ENCODE measurements around the gene UNC13D.
A peak's percentile ranks its signal among the peaks of the same experiment; 100 is the strongest.
"Not testable (repeated sequence)": the region's sequence is repeated elsewhere in the genome, so short reads cannot be mapped to it uniquely, and the experiment has no call there.

UNC13D gene

DNA sequence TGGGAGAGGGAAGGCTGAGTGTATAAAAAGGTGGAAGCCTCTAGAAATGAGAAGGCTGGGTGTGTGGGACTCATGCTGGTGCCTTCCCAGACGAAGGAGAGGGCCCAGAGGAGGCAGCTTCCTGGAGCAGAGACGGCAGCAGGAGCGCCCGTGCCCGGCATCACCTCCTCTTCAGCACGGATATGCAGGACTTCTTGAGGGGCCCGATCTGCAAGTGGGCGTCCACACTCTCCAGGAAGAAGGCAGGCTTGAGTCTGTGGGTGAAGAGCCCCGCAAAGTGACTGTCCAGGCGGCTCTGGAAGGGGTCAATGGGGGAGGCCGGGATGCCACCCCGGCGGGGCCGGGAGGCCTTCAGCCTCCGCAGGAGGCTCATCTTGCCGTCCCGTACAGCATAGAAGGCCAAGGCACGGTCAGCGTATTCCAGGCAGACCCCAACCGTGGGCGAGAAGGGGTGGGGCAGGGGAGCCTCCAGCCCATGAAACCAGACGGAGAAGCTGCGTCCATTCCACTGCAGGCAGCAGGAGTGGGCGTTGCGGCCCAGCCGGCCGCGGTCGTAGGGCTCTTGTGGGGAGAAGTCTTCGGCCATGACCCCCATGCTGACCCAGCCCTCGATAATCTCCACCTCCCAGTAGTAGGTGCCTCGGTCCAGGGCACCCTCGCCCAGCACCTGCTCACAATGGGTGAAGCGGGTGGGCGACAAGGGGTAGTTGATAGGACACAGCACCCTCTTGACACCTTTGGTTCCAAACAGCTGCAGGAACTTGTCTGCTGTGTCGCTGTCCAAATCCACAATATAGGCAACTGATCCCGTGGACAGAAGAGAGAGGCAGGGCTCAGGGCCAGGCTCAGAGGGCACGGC lies 30.3 kb upstream of the UNC13D start:
- DNase-seq = no peak

DNA sequence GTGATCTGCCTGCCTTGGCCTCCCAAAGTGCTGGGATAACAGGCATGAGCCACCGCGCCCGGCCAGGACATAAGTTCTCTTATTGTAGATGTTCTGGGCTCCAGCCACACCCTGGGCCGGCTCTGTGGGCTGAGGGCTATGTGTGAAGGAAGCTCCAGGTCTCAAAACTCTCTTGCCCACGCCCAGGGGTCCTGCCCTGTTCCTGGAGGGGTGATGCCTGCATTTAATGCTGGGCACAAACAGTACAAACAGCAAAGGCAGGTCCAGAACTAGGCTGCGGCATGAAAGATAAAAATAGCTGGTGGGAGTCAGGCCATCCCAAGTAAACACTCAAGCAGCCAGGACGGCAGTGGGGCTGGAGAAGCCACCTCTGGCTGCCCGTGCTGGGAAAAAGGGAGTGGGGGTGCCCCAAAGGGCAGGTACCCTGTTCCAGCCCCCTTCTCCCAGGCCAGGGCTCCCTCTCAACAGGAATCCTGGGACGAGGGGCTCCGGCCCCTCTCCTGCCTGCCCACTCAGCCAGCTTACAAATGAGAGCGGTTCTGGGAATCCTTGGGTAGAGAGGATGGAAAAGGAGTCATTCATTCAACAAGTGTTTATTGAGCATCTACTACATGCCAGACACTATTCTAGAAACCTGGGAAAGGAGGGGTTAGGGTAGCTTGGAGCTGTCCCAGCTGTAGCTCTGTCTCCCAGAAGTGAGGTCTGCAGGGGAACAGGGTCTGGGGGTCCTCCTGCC lies 29.6 kb upstream of the UNC13D start:
- no peak for DNase-seq

DNA sequence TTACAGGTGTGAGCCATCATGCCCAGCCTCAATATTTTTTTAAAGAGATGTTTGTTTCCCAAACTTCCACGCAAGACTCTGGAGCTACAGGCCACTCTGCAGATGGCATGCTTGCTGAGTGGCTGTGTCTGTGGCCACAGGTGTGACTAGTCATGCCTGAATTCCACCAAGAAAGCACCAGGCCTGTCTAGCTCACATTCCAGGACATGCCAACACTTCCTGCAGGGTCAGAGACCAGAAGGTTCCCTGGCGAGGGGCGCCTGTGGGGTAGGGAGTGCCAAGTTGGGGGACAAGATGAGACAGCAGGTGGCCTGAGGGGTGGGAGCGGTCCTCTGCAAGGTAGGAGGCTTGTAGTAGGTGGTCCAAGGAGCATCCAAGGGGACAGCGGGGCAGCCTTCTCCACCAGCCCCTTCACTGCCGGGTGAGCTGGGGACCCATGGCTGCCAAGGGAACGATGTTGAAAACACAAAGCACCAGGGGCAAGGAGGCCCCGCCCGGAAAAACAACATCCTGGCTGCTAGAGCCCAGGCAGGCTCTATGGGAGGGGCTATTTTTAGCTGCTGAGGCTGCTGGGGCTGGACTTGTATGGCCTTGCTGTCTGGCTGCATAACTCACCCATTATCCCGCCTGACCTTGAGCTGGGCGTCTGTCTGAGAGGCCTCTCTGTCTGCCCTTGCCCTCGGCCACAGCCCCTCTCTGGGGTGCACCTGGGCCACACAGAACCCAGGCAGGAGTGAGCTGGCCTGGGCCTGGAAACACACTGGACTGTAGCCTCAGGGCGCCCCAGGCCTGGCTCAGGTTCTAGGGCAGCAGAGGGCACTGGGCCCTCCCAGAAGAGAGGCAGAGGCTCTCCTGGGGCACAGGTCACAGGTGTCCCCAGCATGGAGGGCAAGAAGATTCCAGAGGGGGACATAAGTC lies 28.5 kb upstream of the UNC13D start:
- peak in 1 of 2 experiments; percentile 31 for DNase-seq

DNA sequence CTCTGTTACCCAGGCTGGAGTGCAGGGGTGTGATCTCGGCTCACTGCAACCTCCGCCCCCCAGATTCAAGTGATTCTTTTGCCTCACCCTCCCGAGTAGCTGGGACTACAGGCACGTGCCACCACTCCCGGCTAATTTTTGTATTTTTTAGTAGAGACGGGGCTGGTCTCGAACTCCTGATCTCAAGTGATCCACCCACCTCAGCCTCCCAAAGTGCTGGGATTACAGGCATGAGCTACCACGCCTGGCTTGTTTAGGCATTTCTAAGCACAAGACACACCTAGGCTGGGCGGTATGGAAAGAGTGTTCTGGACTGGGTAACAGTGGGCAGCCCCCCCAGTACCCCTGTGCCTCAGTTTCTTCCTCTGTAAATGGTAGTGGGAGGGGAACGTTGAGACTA lies 26.0 kb upstream of the UNC13D start:
- not testable (repeated sequence) for DNase-seq

DNA sequence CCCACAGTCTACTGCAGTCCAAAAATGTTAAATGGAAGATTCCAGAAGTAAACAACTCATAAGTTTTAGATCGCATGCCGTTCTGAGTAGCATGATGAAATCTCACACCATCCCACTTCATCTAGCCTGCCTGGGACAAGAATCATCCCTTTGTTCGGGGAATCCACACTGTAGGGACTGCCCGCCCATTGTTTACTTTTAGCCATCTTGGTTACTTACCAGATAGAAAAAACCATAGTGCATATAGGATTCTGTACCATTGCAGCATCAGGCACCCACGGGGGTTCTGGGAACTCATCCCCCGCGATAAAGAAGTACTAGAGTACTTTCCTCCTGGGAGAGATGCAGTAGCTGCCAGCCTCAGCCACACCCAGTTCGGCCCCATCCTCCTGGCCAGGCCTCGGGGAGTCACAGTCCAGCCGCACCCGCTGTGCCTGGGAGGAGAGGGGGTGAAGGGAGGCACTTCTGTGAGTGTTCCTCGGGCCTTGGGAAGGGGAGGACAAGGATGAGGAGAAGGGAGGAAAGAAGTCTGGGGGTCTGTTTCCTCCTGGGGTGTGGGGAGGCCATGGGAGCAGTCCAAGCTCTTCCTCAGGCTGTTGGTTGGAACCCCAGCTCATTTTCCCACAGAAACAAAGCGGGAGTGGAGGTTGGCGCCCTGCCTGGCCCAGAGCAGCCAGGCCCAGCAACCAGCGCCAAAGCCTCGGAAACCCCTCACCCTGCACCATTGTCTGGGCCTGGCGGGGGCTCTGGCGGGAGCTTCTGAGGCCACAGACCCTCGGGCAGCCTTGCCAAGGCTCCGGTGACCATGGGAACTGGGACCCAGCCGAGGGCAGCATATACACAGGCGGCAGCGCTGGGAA lies 25.3 kb upstream of the UNC13D start:
- no peak for DNase-seq

DNA sequence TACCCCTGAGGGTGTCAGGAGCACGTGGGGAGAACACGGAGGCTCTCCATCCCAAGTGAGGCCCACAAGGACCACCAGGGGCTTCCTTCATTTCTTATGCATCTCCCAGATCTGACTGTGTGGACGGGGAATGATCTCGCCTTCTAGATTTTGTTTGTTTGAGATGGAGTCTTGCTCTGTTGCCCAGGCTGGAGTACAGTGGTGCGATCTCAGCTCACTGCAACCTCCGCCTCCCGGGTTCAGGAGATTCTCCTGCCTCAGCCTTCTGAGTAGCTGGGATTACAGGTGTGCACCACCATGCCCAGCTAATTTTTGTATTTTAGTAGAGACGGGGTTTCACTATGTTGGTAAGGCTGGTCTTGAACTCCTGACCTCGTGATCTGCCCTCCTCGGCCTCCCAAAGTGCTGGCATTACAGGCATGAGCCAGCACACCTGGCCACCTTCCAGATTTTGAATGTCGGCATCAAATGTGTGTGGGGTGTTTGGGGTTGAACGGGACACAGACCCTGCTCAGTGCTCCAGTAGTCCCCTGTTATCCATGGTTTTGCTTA lies 24.6 kb upstream of the UNC13D start:
- DNase-seq = not testable (repeated sequence)

DNA sequence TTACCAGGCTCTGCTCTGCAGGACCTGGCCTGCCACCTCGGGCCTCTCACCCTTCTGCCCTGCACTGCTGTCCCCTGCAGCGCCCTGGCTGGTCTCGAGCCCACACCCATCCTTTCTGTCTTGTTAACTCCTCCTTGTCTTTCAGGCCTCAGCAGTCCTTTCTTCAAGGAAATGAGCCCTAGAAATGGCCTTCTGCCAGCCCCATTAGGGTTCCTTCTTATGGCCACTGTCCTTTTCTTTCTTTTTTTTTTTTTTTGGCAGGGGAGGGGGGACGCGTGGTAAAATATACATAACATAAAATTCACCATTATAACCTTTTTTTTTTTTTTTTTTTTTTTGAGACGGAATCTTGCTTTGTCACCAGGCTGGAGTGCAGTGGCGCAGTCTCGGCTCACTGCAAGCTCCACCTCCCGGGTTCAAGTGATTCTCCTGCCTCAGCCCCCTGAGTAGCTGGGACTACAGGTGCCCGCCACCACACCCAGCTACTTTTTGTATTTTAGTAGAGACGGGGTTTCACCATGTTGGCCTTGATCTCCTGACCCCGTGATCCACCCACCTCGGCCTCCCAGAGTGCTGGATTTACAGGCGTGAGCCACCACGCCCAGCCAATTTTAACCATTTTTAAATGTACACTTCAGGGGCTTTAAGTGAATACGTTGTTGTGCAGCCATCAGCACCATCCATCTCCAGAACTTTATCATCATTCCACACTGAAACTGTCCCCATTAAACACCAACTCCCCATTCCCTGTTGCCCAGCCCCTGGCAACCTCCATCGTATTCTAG lies 21.4 kb upstream of the UNC13D start:
- not testable (repeated sequence) for DNase-seq

DNA sequence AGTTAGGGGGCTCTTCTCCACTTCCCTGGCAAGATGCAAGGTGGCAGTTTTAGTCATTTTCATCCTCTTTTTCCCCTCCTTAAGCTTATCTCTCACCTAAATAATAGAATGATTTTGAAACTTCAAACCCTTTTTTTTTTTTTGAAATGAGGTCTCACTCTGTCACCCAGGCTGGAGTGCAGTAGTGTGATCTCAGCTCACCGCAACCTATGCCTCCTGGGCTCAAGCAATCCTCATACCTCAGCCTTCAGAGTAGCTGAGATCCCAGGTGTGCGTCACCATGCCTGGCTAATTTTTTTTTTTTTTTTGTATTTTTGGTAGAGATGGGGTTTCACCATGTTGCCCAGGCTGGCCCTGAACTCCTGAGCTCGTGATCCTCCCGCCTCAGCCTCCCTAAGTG lies 20.7 kb upstream of the UNC13D start:
- DNase-seq = not testable (repeated sequence)

DNA sequence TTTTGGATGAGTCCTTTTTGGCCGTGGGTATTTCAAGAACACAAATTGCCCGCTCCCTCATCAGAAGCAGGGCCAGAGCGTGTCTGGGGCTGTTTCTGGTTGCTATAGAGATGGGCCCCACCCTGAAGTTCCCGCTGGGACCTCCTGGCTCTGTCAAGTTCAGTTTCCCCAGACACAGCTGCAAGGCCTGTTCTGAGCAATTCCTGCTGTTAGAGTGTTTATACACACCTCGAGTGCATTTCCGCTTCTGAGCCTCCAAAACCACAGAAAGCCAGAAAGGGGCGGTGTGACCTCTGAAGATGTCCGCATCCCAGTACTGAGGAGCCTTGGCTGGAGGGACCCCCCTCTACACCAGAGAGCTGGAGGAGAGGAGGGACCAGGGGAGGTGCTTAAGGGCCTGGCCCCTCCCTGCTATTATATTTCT lies 20.3 kb upstream of the UNC13D start:
- DNase-seq = no peak

DNA sequence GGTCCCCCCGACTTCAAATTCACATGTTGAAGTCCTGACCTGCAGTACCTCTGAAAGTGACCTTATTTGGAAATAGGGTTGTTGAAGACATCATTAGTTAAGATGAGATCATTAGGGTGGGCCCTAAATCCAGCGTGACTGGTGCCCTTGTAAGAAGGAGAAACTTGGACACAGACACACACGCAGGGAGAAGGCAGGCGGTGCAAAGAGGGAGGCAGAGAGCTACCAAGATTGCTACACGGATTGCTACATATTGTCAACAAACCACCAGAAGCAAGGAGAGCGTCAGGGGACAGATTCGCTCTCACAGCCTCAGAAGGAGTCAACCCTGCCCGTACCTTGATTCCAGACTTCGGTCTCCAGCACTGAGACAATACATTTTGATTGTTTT lies 17.7 kb upstream of the UNC13D start:
- no peak for DNase-seq

DNA sequence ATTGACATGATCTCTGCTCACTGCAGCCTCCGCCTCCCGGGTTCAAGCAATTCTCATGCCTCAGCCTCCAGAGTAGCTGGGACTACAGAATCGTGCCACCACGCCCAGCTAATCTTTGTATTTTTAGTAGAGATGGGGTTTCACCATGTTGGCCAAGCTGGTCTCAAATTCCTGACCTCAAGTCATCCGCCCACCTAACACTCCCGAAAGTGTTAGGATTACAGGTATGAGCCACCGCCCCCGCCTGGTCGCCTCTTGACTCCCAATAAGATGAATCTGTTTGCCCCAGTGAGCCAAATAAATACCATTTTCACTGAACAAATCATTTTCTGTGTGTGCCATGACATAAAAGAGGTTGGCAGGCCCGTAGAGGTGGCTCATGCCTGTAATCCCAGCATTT lies 15.2 kb upstream of the UNC13D start:
- not testable (repeated sequence) for DNase-seq

DNA sequence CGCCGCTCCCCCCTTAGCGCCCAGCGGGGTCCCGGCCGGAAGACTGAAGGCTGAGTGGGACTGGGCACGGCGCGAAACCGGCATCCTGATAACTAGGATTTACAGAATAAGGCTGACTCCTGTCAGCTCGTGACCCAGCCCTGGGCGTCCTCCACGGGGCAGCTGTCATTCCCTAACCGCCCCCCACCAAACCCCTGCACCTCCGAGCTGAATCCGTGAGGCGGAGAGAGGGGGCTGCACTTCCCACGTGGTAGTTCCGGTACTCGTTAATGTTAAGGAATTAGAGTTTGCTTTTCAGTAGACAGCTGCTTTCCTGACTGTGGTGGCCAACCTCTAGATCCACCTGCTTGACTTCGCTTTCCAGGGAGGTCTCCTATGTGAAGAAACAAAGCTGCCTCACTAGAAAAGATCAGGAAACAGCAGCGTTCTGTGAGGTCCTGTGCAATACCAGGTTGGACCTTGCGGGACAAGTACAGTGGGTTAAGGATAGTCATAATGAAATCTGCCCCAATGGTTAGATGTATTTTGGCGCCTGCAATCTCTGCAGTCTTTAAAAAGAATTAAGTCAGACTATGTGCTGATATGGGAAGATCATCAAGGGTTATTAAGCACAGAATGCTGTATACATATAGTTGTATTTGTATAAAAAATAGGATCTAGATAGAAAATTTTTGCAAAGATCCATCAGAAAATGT lies 12.0 kb upstream of the UNC13D start:
- no peak for DNase-seq

DNA sequence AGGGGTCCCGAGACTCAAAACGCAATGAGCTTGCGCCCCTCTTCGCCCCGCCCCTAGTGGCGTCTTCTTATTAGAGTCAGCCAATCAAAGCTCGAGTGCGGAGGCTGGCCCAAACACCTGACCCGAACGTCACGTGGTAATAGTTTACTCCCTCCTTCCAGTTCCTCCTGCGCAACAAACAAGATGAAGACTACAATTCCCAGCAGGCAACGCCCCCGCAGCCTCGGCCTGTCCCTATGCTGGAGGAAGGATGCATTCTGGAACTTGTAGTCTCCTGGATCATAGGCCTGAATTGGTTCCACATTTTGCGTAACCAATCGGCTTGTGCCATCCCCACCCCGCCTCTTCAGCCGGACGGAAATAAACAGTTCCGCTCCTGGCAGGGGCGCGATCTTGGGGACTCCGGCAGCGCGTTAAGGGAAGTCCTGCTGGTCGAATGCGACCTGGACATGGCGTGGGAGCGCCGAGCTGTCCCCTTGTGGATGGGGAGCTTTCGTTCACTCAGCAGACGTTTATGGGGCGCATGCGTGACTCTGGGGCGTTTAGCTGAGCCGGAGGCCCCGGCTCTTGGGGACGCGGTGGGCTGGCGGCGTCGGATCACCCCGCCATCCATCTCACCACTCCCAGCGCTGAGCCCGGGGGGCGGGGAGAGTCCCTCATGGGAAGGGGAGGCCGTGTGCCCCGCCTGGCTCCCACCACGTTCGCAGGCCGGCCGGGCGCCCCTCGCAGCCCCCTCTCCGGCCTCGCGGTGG lies 11.3 kb upstream of the UNC13D start, which contains the start of gene WBP2:
WBP2 (minus strand) TSS at position 26 of the 752 bp plus-strand sequence. CDS start 38 bp downstream, outside the sequence.
- peak; percentile 97 to 98 for DNase-seq

DNA sequence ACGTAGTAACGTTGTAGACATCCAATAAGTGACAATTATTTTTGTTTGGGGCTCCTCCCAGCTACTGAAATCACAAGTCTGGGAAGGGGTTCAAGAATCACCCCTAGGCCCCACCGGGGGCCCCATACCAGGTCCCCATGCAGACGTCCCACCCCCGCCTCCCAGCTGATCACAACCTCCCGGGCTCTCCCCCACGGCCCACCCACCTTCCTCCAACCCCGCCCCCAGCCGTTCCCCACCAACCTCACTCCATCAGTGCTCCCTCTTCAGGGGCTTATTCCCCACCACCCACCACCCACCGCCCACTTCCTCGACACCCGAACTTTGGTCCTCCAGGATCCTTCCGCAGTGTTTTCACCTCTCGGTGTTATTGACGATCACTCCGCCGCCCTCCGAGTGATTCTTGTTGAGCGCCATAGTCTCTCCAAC lies 10.7 kb upstream of the UNC13D start:
- no peak for DNase-seq

DNA sequence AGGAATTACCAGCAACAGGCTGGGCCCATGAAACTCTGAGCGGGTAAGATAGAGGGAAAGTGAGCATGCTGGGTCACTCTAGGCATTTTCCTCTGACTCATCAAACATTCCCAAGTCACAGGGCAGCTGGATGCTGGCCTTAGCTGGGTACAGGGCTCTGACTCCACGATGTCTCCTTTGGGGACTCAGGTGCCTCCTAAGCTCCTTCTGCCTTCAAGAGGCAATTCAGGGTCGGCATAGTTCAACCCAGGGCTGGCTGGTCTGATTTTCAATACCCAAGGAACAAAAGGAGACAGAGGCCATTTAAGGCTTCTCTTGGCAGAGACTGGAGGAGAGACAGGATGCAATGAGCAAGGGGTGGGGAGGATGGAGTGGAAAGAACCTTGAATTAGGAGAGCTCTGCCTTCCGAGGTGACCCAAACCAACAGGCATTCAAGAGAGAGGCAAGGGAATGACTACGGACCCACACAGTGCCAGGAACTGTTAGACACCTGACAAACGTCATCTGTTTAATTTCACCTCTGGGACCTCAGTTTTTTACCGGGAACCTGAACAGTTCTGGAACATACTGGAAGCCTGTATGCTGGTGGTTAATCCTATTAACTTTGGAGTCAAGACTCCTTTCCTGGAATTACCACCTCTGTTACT lies 10.0 kb upstream of the UNC13D start:
- no peak for DNase-seq

DNA sequence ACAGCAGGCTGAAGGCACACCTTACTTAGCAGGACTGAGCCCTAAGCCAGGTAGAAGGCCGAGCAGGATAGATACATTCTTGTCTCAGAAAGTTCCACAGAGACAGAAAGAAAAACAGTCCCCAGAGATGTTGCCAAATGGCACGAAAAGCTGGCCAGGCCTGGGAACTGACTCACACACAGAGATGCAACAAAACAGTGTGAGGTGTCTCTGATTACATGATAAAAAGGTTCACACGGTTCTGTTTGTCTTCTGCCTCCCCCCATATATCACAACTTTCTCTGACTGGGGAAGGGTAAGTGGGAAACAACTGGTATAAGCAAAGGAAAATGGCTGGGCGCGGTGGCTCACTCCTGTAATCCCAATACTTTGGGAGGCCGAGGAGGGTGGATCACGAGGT lies 9.2 kb upstream of the UNC13D start:
- DNase-seq = no peak

DNA sequence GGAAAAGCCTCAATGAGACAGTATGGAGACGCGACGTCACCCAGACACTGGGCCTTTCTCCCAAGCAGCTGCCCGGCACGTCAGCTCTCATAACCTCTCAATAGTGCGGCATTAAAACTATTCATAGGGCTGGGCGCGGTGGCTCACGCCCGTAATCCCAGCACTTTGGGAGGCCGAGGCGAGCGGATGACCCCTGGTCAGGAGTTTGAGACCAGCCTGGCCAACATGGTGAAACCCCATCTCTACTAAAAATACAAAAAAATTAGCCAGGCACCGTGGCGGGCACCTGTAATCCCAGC lies 7.4 kb upstream of the UNC13D start:
- DNase-seq = not testable (repeated sequence)

DNA sequence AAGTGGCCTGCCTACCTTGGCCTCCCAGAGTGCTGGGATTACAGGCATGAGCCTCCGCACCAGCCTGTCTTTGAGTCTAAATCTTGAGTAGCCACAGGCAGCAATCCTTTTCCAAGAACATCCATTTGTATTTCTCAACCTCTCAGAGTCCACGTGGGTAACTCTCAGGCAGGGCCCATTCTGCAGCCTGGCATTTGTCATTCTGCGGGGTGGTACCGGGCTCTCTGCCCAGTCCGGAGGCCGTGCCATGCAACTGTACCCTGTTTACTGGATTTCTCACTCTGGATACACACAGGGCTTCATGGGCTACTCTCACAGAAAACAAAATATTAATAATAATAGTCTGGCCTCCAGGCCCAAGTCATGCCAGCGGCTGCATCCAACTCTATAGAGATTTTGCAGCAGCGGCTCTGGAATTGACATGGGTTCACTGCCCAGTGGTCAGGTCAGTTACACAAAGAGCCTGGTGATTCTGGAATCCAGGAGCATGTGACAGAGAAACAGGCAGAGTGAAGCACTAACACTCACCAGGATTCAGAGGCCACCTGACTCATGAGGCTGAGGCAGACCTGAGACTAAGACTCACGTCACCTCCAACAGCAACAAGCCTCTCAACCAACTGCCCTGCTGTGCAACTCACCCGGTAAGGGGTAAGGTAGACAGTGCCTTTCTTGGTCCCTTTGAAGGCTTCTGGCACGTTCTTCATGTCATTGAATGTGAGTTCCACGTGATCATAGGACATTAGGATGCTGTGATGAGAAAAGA lies 6.9 kb upstream of the UNC13D start:
- DNase-seq = no peak
